ENCODE measurements around the gene TCERG1L. TPM values are rescaled to one million over a fixed set of nuclear protein-coding genes. Genes with fewer than 3 reads are reported as not detected.

TCERG1L gene
- total and polyA plus RNA-seq, 10 donors, result 0.03 to 1.2 (median 0.30) TPM; not detected in 3

GRCh38 chr10:131061216-131061615 is 250.3 kb downstream of the TCERG1L start:
- Histone ChIP-seq H3K4me1 (no peaks in the 10 kb centered on the region), H3K27me3 (replicated peaks in 1 of 7) (no peaks in the 10 kb centered on the region), H3K36me3 (no peaks in the 10 kb centered on the region), H3K27ac (no peak overlapping the region), H3K4me3 (no peak overlapping the region), H3K9me3 (peaks cover 0 to 13% (median 10%) of the 10 kb centered on the region in 8 donors)
- 76 to 94% (median 87%) methylated on average over 9 to 11 of the region's 11 CpGs for WGBS, 5 donors
- intact Hi-C loops (cut with DNase I; ENCODE audit: low total_unique reads), result no loop called here
- DNase-seq, result peak; percentile 41
- TF ChIP-seq POLR2A (IDR thresholded peaks at IDR 0.05) (no peak), CTCF (IDR thresholded peaks at IDR 0.05 in 8 of 11, conservative IDR thresholded peaks at IDR 0.05 in 3 of 11) (no peak), POLR2AphosphoS5 (IDR thresholded peaks at IDR 0.05) (no peak)

- 79 to 96% (median 90%) methylated on average over 6 of the region's 6 CpGs for WGBS, 5 donors
- TF ChIP-seq POLR2A (IDR thresholded peaks at IDR 0.05) (no peak), POLR2AphosphoS5 (IDR thresholded peaks at IDR 0.05) (no peak), CTCF (IDR thresholded peaks at IDR 0.05 in 8 of 11, conservative IDR thresholded peaks at IDR 0.05 in 3 of 11) (no peak)
- Histone ChIP-seq H3K4me1 (no peaks in the 10 kb centered on the region), H3K4me3 (no peak overlapping the region), H3K36me3 (no peaks in the 10 kb centered on the region), H3K9me3 (peaks cover 0 to 13% (median 10%) of the 10 kb centered on the region in 8 donors), H3K27ac (no peak overlapping the region), H3K27me3 (replicated peaks in 1 of 7) (no peaks in the 10 kb centered on the region)
- no peak for DNase-seq
- intact Hi-C loops (cut with DNase I; ENCODE audit: low total_unique reads), result no loop called here
These were observed 251.6 kb downstream of the TCERG1L start for GRCh38 chr10:131059881-131060280.

DNA sequence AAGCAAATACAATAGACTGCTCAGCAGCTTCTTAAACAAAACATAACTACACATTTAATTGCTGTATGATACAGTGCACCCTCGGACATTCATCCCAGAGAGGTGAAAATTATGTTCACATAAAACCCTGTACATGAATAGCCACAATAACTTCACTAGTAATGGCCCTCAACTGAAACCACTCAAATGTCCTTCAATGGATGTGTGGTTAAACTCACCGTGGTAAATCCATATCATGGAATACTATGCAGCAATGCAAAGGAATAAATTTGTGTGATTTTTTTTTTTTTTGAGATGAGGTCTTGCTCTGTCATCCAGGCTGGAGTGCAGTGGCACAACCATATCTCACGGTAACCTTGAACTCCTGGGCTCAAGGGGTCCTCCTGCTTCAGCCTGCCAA is 252.7 kb downstream of the TCERG1L start:
- Histone ChIP-seq H3K27ac (no peak overlapping the region), H3K36me3 (no peaks in the 10 kb centered on the region), H3K27me3 (replicated peaks in 1 of 7) (no peaks in the 10 kb centered on the region), H3K4me1 (no peaks in the 10 kb centered on the region), H3K9me3 (peaks cover 0 to 13% (median 10%) of the 10 kb centered on the region in 8 donors), H3K4me3 (no peak overlapping the region)
- TF ChIP-seq POLR2AphosphoS5 (IDR thresholded peaks at IDR 0.05) (no peak), CTCF (IDR thresholded peaks at IDR 0.05 in 8 of 11, conservative IDR thresholded peaks at IDR 0.05 in 3 of 11) (no peak), POLR2A (IDR thresholded peaks at IDR 0.05) (no peak)
- DNase-seq, result no peak
- intact Hi-C loops (cut with DNase I; ENCODE audit: low total_unique reads), result no loop called here
- WGBS, 5 donors, result 83 to 95% (median 86%) methylated on average over 3 of the region's 3 CpGs

DNA sequence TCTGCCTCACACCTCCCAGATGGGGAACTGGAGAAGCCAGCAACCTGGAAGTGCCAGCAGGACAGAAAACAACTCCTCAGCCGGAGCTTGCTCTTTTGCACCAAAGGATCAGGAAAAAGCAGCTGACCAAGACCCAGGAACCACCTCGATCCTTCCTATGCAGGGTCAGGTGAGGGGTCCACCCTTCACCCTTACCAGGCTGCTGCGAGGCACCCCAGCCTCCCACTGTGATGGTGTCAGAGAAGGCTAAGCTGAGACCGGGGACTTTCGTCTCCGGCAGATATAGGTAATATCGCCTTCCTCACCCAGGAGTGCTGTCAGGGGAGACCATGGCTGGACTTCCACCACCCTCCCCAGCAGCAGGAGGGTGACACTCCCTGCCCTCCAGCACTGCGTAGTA is 254.7 kb downstream of the TCERG1L start:
- peak; percentile 41 for DNase-seq
- peaks cover 0 to 20% (median 10%) of the 10 kb centered on the region in 8 donors for H3K9me3 ChIP-seq
- no peaks in the 10 kb centered on the region for H3K36me3 ChIP-seq
- 75 to 91% (median 91%) methylated on average over 8 of the region's 8 CpGs for whole genome bisulfite sequencing, 5 donors
- TF ChIP-seq POLR2AphosphoS5 (IDR thresholded peaks at IDR 0.05) (no peak), CTCF (IDR thresholded peaks at IDR 0.05 in 8 of 11, conservative IDR thresholded peaks at IDR 0.05 in 3 of 11) (no peak), POLR2A (IDR thresholded peaks at IDR 0.05) (no peak)
- H3K4me1 ChIP-seq, result no peaks in the 10 kb centered on the region
- H3K27me3 ChIP-seq (replicated peaks in 1 of 7), result no peaks in the 10 kb centered on the region
- H3K27ac ChIP-seq, result no peak overlapping the region
- no peak overlapping the region for H3K4me3 ChIP-seq
- intact Hi-C loops (cut with DNase I; ENCODE audit: low total_unique reads), result no loop called here
